SK-N-SH (cell line): ENCODE measurements around the gene NDUFAF4. TPM values are rescaled to one million over a fixed set of nuclear protein-coding genes. Genes with fewer than 3 reads are reported as not detected.

ENCODE experiments used
- CTCF ChIA-PET: fragments of 300-600, 350-600 bp; formaldehyde crosslinking; extraction: SDS; loops from one replicate; lab custom pipeline; 2021; lab: Yijun Ruan, JAX
- POLR2A ChIA-PET: fragments of 350-600 bp; sonication (Branson Sonifier 250); formaldehyde crosslinking; extraction: SDS; loops from one replicate; lab custom pipeline; 2020; ENCODE audit warnings: antibody characterized with exemption, inconsistent platforms; lab: Yijun Ruan, JAX
- DNase-seq: peaks from one replicate; pipeline ENCODE4 v3.0.0; 2012
- H2AFZ ChIP-seq: fragments of 200-600 bp; sonication (generic); 2 replicates; pipeline ENCODE4 v1.8.1; 2016; ENCODE audit warnings: antibody characterized with exemption, mild to moderate bottlenecking, low read depth
- H3F3A ChIP-seq: fragments of 200-600 bp; sonication (generic); replicated peaks from 2 replicates; pipeline ENCODE3; 2016; ENCODE audit warnings: antibody characterized with exemption, mild to moderate bottlenecking; ENCODE audit not compliant: insufficient read depth
- H3K27ac ChIP-seq, 2 experiments: fragments of 200-500 bp in 1 of 2; fragments of 200-600 bp in 1 of 2; sonication (Bioruptor generic) in 1 of 2; sonication (generic), shearing (Covaris generic) in 1 of 2; 2 replicates each; pipeline versions ENCODE4 v1.5.1 to v1.6.1; 2014 to 2016; ENCODE audit warnings: low read depth in 2 of 2, inconsistent platforms in 1 of 2, low read length in 1 of 2, mild to moderate bottlenecking in 1 of 2, mixed read lengths in 1 of 2
- H3K27me3 ChIP-seq: fragments of 200-600 bp; sonication (generic), shearing (Covaris generic); 2 replicates; pipeline ENCODE4 v1.6.1; 2016; ENCODE audit warnings: mixed run types; ENCODE audit not compliant: insufficient read depth
- H3K36me3 ChIP-seq, 2 experiments: fragments of 200-500 bp in 1 of 2; fragments of 200-600 bp in 1 of 2; sonication (Bioruptor generic) in 1 of 2; sonication (generic) in 1 of 2; replicated peaks in 1 of 2; 2 replicates each; pipeline versions ENCODE3 to v1.5.1; 2014 to 2016; ENCODE audit warnings: low read length in 1 of 2, mild to moderate bottlenecking in 1 of 2; ENCODE audit not compliant: insufficient read depth in 2 of 2, control insufficient read depth in 1 of 2
- H3K4me1 ChIP-seq, 2 experiments: fragments of 200-500 bp in 1 of 2; fragments of 200-600 bp in 1 of 2; sonication (Bioruptor generic) in 1 of 2; sonication (generic), shearing (Covaris generic) in 1 of 2; 2 replicates each; pipeline versions ENCODE4 v1.5.1 to v1.6.1; 2014 to 2016; ENCODE audit warnings: low read depth in 1 of 2, low read length in 1 of 2, mixed run types in 1 of 2; ENCODE audit not compliant: insufficient read depth in 2 of 2, control insufficient read depth in 1 of 2
- H3K4me2 ChIP-seq: fragments of 200-600 bp; sonication (generic), shearing (Covaris generic); 2 replicates; pipeline ENCODE4 v1.6.1; 2017; ENCODE audit warnings: mixed run types
- H3K4me3 ChIP-seq, 2 experiments: fragments of 200-500 bp in 1 of 2; fragments of 200-600 bp in 1 of 2; sonication (Bioruptor generic) in 1 of 2; sonication (generic), shearing (Covaris generic) in 1 of 2; 2 replicates each; pipeline versions ENCODE4 v1.5.1 to v1.8.1; 2014 to 2016; ENCODE audit warnings: low read depth in 2 of 2, inconsistent platforms in 1 of 2, low read length in 1 of 2, mild to moderate bottlenecking in 1 of 2, mixed read lengths in 1 of 2, moderate library complexity in 1 of 2
- H3K79me2 ChIP-seq: fragments of 200-600 bp; sonication (generic); 2 replicates; pipeline ENCODE4 v1.8.1; 2017; ENCODE audit warnings: mild to moderate bottlenecking; ENCODE audit not compliant: insufficient read depth
- H3K9ac ChIP-seq: fragments of 200-600 bp; sonication (generic); 2 replicates; pipeline ENCODE4 v1.6.1; 2017; ENCODE audit warnings: mixed run types
- H3K9me2 ChIP-seq: fragments of 200-600 bp; sonication (generic); 2 replicates; pipeline ENCODE4 v1.6.1; 2017; ENCODE audit warnings: mixed run types
- H3K9me3 ChIP-seq: fragments of 200-600 bp; sonication (generic); 2 replicates; pipeline ENCODE4 v1.6.1; 2017; ENCODE audit warnings: mixed run types, mild to moderate bottlenecking, moderate library complexity
- H4K20me1 ChIP-seq: fragments of 200-600 bp; sonication (generic); 2 replicates; pipeline ENCODE4 v1.6.1; 2017; ENCODE audit warnings: mild to moderate bottlenecking, mixed run types; ENCODE audit not compliant: insufficient read depth
- ELF1 ChIP-seq: IDR thresholded peaks from 2 replicates; pipeline ENCODE4 v1.4.0; 2012
- FOSL2 ChIP-seq: IDR thresholded peaks from 2 replicates; pipeline ENCODE4 v1.4.0; 2012; ENCODE audit warnings: low read depth, mild to moderate bottlenecking, moderate library complexity, borderline replicate concordance
- GATA2 ChIP-seq: sonication (generic); formaldehyde crosslinking; IDR thresholded peaks from 2 replicates; pipeline ENCODE4 v1.5.0; 2020; ENCODE audit warnings: mild to moderate bottlenecking, missing genetic modification reagents
- IRF3 ChIP-seq: fragments of 150-350 bp; IDR thresholded peaks from 2 replicates; pipeline ENCODE4 v1.6.1; 2016; ENCODE audit warnings: mild to moderate bottlenecking, low read depth, low read length
- NFIC ChIP-seq: IDR thresholded peaks from 2 replicates; pipeline ENCODE4 v1.4.0; 2012; ENCODE audit warnings: borderline replicate concordance
- NRF1 ChIP-seq: IDR thresholded peaks from 2 replicates; pipeline ENCODE4 v1.6.1; 2012; ENCODE audit warnings: low read depth, mild to moderate bottlenecking, low read length
- PBX3 ChIP-seq: IDR thresholded peaks from 2 replicates; pipeline ENCODE4; 2012
- POLR2AphosphoS5 ChIP-seq: IDR thresholded peaks from 2 replicates; pipeline ENCODE4 v1.6.1; 2012; ENCODE audit warnings: low read depth, low read length
- SIN3A ChIP-seq: IDR thresholded peaks from 2 replicates; pipeline ENCODE4 v1.6.1; 2012; ENCODE audit warnings: low read depth, mild to moderate bottlenecking, low read length, moderate library complexity, borderline replicate concordance
- SMC3 ChIP-seq: IDR thresholded peaks from 2 replicates; pipeline ENCODE4 v1.6.1; 2012; ENCODE audit warnings: low read depth, low read length, improper control_type of control experiment
- USF1 ChIP-seq: IDR thresholded peaks from 2 replicates; pipeline ENCODE4 v1.4.0; 2012; ENCODE audit warnings: low read depth, borderline replicate concordance
- YY1 ChIP-seq: IDR thresholded peaks from 2 replicates; pipeline ENCODE4 v1.4.0; 2012; ENCODE audit warnings: low read depth, mild to moderate bottlenecking
- WGBS: methylation state at CpG from one replicate; pipeline ENCODE4 v1.1.6; 2017; ENCODE audit warnings: low lambda C conversion rate; 5-methylcytosine and 5-hydroxymethylcytosine counted together
- polyA plus RNA-seq, 3 experiments: library from polyadenylated mRNA; depleted of rRNA; stranded (reverse); fragments of >200 nt; gene quantifications; 2 replicates each; pipeline ENCODE4 v1.2.3, GENCODE V29; 2012

NDUFAF4 gene
- polyA plus RNA-seq, 1 of the 3 experiments (the other 2 are of a cell fraction), result 16.7 TPM

- H3K9me2 ChIP-seq, result no peaks in the 10 kb centered on the region
- H3K79me2 ChIP-seq, result no peaks in the 10 kb centered on the region
- no peaks in the 10 kb centered on the region for H3F3A ChIP-seq
- ChIA-PET CTCF (interaction anchor here (1.0 to 2.8 kb wide), 4 partner anchors 8 to 128 kb away, joined by 3 to 8 read pairs (median 4); no protein-coding TSS in a partner anchor), POLR2A (no interaction called here)
- 71% methylated on average over 2 of the region's 2 CpGs for WGBS
- H2AFZ ChIP-seq, result no peak overlapping the region
- no peaks in the 10 kb centered on the region for H4K20me1 ChIP-seq
- H3K36me3 ChIP-seq, result no peaks in the 10 kb centered on the region
- H3K9me3 ChIP-seq, result no peaks in the 10 kb centered on the region
- H3K27ac ChIP-seq, result no peak overlapping the region
- H3K4me3 ChIP-seq, result no peak overlapping the region
- peaks cover 14% of the 10 kb centered on the region; the same call in 1 of the 2 replicates for H3K27me3 ChIP-seq
- TF ChIP-seq PBX3, result no peak
- no peak for TF ChIP-seq IRF3
- TF ChIP-seq SIN3A, result no peak
- no peak for TF ChIP-seq POLR2AphosphoS5
- no peak for DNase-seq
- no peaks in the 10 kb centered on the region for H3K4me1 ChIP-seq
- H3K9ac ChIP-seq, result no peak overlapping the region
- H3K4me2 ChIP-seq, result no peak overlapping the region
Observed at GRCh38 chr6:96931198-96931597, 33.5 kb upstream of the NDUFAF4 start.

- peaks cover 0 to 6% of the 10 kb centered on the region in 2 experiments; a peak in 2 of 4 replicates for H3K4me1 ChIP-seq
- no peak for TF ChIP-seq FOSL2
- no peak for TF ChIP-seq ELF1
- no peak for TF ChIP-seq NFIC
- TF ChIP-seq USF1, result no peak
- no peak for TF ChIP-seq YY1
- TF ChIP-seq GATA2 (CRISPR knock-in tag), result no peak
- no peak for TF ChIP-seq NRF1
- TF ChIP-seq SMC3, result no peak
- no peak for TF ChIP-seq POLR2AphosphoS5
- TF ChIP-seq SIN3A, result no peak
- H3K4me3 ChIP-seq, result no peak overlapping the region
- H3K4me2 ChIP-seq, result no peak overlapping the region
- no peaks in the 10 kb centered on the region for H3K9me3 ChIP-seq
- DNase-seq, result no peak
- H3K79me2 ChIP-seq, result no peaks in the 10 kb centered on the region
- no peaks in the 10 kb centered on the region for H3K36me3 ChIP-seq
- H3K27me3 ChIP-seq, result peaks cover 19% of the 10 kb centered on the region; the same call in 1 of the 2 replicates
- CTCF ChIA-PET, result interaction anchor here (2.8 kb wide), 1 partner anchor 31 kb away, joined by 8 read pairs; no protein-coding TSS in a partner anchor
- H3F3A ChIP-seq, result no peaks in the 10 kb centered on the region
- POLR2A ChIA-PET, result no interaction called here
- no peak overlapping the region for H2AFZ ChIP-seq
- H3K27ac ChIP-seq, result no peak overlapping the region
- no peaks in the 10 kb centered on the region for H4K20me1 ChIP-seq
- H3K9me2 ChIP-seq, result no peaks in the 10 kb centered on the region
- 20% methylated on average over 2 of the region's 2 CpGs for WGBS
- H3K9ac ChIP-seq, result no peak overlapping the region
Observed at GRCh38 chr6:96929741-96930140, 32.0 kb upstream of the NDUFAF4 start.
